HAP-1 (cell line): Measurements from ENCODE around the gene CNTNAP2.

Source experiments
- DNase-seq, 2 experiments: peaks; one replicate each; pipeline ENCODE4 v3.0.0-alpha.2; 2016 to 2020; ENCODE audit warnings: low spot score in 2 of 2
- H3K27me3 ChIP-seq: fragments of 250-450 bp; sonication (Bioruptor Pico); 2 replicates; pipeline ENCODE4 v1.5.1; 2020; ENCODE audit warnings: low read depth, mild to moderate bottlenecking, moderate library complexity
- H3K36me3 ChIP-seq: fragments of 250-450 bp; sonication (Bioruptor Pico); replicated peaks from 2 replicates; pipeline ENCODE4 v1.5.1; 2020; ENCODE audit warnings: mild to moderate bottlenecking
- H3K4me1 ChIP-seq: fragments of 250-450 bp; sonication (Bioruptor Pico); 2 replicates; pipeline ENCODE4 v1.5.1; 2020; ENCODE audit warnings: mild to moderate bottlenecking
- H3K4me3 ChIP-seq: fragments of 250-450 bp; sonication (Bioruptor Pico); 2 replicates; pipeline ENCODE4 v1.5.1; 2020; ENCODE audit warnings: mild to moderate bottlenecking, moderate library complexity
- H3K9me3 ChIP-seq: fragments of 250-450 bp; sonication (Bioruptor Pico); 2 replicates; pipeline ENCODE4 v1.5.1; 2020; ENCODE audit warnings: mild to moderate bottlenecking, moderate library complexity
- in situ Hi-C: fragments of 300-500 bp; cut with MboI; formaldehyde crosslinking; loops from 3 replicates; pipeline ENCODE4 v1.14.3; 2020; ENCODE audit warnings: low sequenced_read_pairs, inconsistent platforms, mixed read lengths

The CNTNAP2 gene

DNA sequence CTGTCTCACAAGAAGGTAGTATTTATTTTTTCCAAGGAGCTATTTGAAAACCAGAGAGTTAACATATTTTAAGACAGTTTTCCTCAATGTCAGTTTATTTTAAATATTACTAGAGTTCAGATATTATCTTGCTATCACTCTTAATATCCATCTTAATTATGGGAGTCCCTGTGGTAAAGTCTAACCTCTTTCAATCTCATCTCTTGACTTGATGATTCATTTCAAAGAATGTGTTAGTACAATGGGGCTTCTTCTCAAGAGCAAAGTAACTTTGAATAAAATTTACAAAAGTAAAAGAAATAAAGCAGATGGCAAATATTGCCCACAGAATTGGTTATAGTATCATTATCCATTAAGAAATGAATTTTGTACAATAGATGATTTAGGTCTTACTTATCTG, 1742.9 kb downstream of the CNTNAP2 start:
- no peaks in the 10 kb centered on the region for H3K9me3 ChIP-seq
- H3K4me1 ChIP-seq: no peaks in the 10 kb centered on the region
- in situ Hi-C loops: no loop called here
- no peaks in the 10 kb centered on the region for H3K27me3 ChIP-seq
- DNase-seq: no peak
- no peak overlapping the region for H3K4me3 ChIP-seq
- no peaks in the 10 kb centered on the region for H3K36me3 ChIP-seq

DNA sequence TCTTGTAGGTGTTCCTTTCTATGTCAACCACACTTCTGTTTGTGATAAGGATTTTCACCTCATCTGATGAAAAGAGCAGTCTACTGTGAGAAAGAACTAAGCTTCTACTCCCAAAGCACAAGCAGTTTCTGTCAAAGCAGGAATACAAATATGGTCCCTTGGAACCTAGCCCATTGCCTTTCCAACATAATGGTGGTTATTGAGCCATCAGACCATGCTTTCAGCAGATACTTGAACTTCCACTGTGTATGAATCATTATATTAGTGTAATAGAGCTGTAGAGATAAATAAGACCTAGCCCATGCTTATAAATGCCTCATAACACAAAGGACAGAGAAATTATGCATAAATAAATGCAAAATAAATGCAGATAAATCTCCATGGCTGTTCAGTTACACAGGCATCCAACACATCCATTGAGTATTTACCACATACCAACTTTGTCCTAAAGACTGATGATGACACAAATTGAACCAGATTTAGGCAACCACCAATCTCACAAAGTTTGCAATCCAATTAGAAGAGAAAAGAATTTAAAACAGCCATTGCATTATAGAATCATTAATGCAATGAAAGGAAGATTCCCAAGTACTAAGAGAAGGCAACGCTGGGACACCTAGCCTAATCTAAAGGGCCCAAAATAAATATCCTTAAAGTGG, 1744.6 kb downstream of the CNTNAP2 start:
- no peak for DNase-seq
- no peaks in the 10 kb centered on the region for H3K36me3 ChIP-seq
- in situ Hi-C loops: no loop called here
- H3K4me1 ChIP-seq: no peaks in the 10 kb centered on the region
- no peak overlapping the region for H3K4me3 ChIP-seq
- no peaks in the 10 kb centered on the region for H3K27me3 ChIP-seq
- H3K9me3 ChIP-seq: no peaks in the 10 kb centered on the region

DNA sequence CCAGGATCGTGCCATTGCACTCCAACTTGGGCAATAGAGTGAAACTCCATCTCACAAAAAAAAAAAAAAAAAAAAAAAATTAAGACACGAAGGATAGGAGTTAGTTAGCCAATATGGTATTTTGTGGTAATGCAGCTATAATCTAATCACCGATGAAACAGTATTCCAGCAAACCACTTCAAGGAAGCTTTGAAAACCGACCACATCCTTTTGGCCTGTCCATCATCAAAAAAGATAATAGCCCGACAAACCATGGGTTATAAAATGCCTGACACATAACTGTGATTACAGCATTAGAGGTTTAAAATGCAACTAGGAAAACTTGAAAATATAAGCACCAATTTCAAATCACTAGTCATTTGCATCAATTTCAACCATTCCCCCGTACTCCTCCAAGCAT, 1745.3 kb downstream of the CNTNAP2 start:
- no peak for DNase-seq
- no peaks in the 10 kb centered on the region for H3K27me3 ChIP-seq
- no peaks in the 10 kb centered on the region for H3K4me1 ChIP-seq
- no peak overlapping the region for H3K4me3 ChIP-seq
- H3K9me3 ChIP-seq: no peaks in the 10 kb centered on the region
- in situ Hi-C loops: no loop called here
- no peaks in the 10 kb centered on the region for H3K36me3 ChIP-seq

DNA sequence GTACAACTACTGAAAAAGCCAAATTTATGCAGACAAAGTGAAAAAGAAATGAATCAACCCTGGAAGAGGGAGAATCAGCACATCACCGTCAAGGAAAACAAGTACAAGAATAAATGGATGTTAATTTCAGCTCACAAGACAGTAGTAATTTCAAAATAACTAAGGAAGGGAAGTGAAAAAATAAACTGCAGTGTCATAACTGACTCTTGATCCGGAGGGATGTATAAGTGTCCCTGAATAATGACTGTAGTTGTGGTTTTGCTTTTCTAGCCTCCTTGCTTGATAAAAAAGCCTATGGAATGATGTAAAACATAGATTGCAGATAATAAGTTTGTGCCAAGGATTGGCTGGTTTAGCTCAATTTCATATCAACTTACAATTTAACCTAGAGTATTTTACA, 1752.9 kb downstream of the CNTNAP2 start:
- no peak overlapping the region for H3K4me3 ChIP-seq
- in situ Hi-C loops: no loop called here
- no peaks in the 10 kb centered on the region for H3K9me3 ChIP-seq
- no peaks in the 10 kb centered on the region for H3K4me1 ChIP-seq
- no peaks in the 10 kb centered on the region for H3K27me3 ChIP-seq
- DNase-seq: no peak
- no peaks in the 10 kb centered on the region for H3K36me3 ChIP-seq

DNA sequence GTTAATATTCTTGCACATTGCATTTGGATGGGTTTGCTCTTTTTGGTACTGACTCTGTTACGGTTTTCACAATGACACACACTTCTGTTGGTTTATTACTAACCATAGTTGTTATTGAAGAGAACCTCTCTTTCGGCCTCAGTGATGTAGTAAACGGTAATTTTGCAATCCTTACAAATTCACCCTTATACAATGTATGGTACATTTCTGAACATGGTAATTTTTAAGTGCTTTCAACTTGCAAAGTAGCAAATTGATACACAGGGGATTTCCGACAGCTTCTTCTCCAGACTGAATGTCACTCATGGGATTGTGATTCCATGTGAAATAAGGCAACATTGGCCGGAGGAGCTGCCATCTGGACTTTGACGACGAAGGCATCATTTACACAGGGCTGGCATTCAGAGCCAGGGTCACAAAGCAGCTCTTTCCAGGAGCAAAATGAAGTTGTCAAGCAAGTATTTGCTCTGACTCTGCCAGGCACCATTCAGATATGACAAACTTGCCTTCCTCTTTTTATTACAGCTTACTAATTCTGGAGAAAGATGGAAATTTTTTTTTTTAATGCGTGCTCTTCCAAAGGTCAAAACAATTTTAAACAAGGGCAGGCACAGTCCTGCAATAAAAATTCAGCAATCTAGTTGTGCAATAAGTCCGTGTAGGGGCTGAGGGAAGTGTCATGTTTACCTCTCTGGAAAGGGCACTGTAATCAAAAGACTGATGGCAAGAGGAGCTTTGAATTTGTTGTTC, 1762.5 kb downstream of the CNTNAP2 start:
- Histone ChIP-seq H3K4me3 (no peak overlapping the region), H3K9me3 (no peaks in the 10 kb centered on the region), H3K27me3 (no peaks in the 10 kb centered on the region), H3K4me1 (no peaks in the 10 kb centered on the region), H3K36me3 (no peaks in the 10 kb centered on the region)
- no peak for DNase-seq
- in situ Hi-C loops: no loop called here

DNA sequence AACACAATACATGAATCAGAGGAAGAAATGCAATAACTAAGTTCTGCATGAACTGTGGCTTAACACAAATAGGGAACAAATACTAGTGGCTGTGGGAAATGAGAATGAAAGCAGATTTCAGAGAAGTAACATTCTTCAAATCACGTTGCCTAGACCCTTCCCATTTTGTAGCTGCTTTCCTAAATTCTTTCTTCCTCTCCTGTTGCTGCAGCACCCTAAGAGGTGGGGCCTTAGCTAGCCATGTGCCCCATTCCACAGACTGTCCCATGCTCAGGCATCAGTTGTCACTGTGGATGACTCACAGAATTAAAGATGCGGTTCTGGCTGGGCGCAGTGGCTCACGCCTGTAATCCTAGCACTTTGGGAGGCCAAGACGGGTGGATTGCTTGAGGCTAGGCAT, 1769.3 kb downstream of the CNTNAP2 start:
- Histone ChIP-seq H3K36me3 (no peaks in the 10 kb centered on the region), H3K9me3 (no peaks in the 10 kb centered on the region), H3K4me1 (no peaks in the 10 kb centered on the region), H3K4me3 (no peak overlapping the region), H3K27me3 (no peaks in the 10 kb centered on the region)
- in situ Hi-C loops: no loop called here
- no peak for DNase-seq

DNA sequence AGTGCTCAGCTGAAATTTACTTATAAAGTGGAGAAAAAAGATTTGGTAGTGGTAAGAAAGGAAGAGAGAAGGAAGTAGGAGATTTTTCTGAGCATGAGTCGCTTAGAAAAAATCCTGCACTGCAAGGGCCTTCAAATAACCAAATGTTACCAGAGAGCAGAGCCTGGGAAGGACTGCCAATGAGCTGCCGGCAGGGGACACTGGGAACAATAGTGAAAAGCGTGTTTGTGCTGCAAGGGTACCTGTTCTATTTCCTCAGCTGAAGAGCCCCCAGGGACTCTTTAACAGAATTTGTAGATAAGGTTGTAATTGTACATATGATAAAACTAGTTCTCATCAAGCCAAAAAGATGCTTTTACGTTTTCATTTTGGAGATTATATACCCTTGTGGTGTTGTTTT, 1777.7 kb downstream of the CNTNAP2 start:
- Histone ChIP-seq H3K9me3 (no peaks in the 10 kb centered on the region), H3K36me3 (no peaks in the 10 kb centered on the region), H3K27me3 (no peaks in the 10 kb centered on the region), H3K4me3 (no peak overlapping the region), H3K4me1 (no peaks in the 10 kb centered on the region)
- in situ Hi-C loops: no loop called here
- DNase-seq: no peak

DNA sequence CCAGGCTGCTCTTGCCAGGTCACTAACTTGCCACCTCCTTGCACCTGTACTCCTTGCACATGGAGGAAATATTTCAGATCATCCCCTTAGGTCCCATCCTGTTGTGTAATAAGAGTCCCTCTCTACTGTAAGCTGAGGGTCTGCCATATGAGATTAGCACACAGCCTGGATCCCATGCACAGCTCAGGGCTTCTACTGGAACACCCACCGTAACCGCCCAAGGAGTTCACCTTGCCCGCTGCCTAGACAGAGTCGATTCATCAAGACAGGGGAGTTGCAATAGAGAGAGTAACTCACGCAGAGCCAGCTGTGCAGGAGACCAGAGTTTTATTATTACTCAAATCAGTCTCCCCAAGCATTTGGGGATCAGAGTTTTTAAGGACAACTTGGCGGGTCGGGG, 1779.5 kb downstream of the CNTNAP2 start:
- H3K4me1 ChIP-seq: no peaks in the 10 kb centered on the region
- no peak for DNase-seq
- H3K9me3 ChIP-seq: no peaks in the 10 kb centered on the region
- H3K4me3 ChIP-seq: no peak overlapping the region
- no peaks in the 10 kb centered on the region for H3K27me3 ChIP-seq
- in situ Hi-C loops: no loop called here
- no peaks in the 10 kb centered on the region for H3K36me3 ChIP-seq

DNA sequence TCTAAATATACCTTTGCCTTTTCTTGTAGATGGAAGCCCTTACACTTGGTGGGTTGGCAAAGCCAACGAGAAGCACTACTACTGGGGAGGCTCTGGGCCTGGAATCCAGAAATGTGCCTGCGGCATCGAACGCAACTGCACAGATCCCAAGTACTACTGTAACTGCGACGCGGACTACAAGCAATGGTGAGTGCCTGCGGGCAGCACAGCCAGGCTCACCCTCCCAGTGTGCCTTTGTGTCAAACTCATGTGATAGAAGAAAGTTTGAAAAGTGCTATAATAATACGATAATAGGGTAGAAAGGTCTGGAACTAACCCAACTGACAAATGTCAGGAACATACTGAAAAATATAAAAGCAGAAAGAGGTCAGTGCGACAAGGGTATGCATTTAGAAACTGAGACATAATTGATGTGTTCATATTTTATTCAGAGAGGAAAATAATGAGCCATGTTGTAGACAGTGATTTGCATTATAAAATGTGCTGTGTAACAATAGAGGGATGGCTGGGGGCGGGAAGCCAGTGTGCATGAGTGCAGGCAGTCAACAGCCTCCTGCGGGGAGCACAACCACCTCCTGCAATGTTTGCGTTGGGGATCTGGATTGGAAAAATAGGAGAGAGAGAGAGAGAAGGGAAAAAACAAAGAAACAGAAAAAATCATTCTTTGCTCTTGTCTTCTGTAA, 1787.1 kb downstream of the CNTNAP2 start:
- in situ Hi-C loops: no loop called here
- H3K36me3 ChIP-seq: no peaks in the 10 kb centered on the region
- no peak overlapping the region for H3K4me3 ChIP-seq
- H3K27me3 ChIP-seq: 0 out of 2 replicates have a peak, but pooled peaks cover 2% of the 10 kb centered on the region
- peak; percentile 79 for DNase-seq
- peaks cover 24% of the 10 kb centered on the region for H3K4me1 ChIP-seq
- H3K9me3 ChIP-seq: no peaks in the 10 kb centered on the region

DNA sequence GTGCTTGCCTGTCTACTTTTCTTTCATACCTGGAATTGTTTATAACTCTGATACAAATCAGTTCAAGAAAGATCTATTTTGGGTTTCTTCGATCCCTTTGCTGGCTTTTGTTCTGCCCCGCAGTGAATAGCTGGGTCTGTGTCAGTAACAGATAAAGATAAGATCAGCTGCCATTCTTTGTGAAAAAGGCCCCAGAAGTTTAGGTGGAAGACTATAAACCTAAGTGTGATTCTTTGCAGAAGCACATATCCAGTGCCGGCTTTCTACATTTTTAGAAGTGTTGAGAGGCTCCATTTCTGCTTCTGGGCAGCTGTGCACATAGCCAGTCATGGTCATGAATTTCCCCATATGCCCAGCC, 1787.6 kb downstream of the CNTNAP2 start:
- Histone ChIP-seq H3K36me3 (no peaks in the 10 kb centered on the region), H3K4me1 (peaks cover 28% of the 10 kb centered on the region), H3K27me3 (0 out of 2 replicates have a peak, but pooled peaks cover 2% of the 10 kb centered on the region), H3K9me3 (no peaks in the 10 kb centered on the region), H3K4me3 (no peak overlapping the region)
- DNase-seq: peak; percentile 60 to 76
- in situ Hi-C loops: no loop called here

DNA sequence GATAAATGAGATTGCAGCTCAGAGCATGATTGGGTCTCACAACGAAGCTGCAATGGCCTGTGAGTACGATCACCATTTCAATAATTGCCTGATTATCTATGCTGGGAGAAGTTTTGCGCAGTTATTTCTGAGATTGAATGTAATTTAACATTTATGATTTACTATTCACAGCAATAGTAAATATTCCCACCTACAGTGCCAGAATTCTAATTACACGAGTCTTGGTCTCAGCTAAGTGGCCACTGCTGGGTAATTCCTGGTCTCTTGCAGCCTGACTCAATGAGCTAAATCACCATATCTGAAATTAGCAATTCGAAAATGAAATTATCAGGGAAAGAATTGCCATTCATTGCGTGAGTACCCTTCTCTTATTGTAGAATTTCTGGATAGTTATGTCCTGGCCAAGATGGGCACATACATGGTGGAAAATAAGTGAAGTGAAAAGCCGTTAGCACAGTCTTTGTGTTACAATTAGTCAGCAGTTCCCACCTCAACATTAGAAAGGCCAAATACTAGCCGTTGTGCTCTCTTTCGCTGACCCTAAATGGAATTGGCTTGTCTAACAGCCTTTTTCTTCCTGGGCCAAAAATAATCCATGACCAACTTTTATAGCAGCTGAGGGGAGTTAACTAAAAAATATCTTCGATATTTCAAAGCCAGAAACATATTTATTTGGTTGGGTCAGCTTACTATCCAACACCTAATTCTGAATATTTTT, 1793.0 kb downstream of the CNTNAP2 start:
- in situ Hi-C loops: no loop called here

DNA sequence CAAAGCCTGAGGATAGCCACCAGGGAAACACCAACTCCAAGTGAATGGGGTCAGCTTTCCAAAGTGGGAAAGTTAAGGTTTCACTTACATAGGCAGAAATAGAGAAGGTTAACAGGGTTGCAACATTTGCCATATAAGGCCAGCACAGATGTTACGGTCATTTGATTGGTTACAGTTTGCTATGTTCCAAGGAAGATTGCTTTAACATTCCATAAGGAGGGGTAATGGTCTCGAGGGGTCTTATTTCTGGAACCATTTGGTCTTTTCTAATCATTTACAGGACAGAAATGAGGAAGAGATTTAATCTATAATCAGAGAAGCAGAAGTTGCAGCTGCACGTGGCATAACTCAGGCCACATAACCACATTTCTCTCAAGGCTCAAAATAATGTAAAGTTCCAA, 1794.6 kb downstream of the CNTNAP2 start:
- in situ Hi-C loops: no loop called here
- no peaks in the 10 kb centered on the region for H3K9me3 ChIP-seq
- H3K4me3 ChIP-seq: no peak overlapping the region
- peaks cover 12% of the 10 kb centered on the region for H3K4me1 ChIP-seq
- no peak for DNase-seq
- 0 out of 2 replicates have a peak, but pooled peaks cover 2% of the 10 kb centered on the region for H3K27me3 ChIP-seq
- H3K36me3 ChIP-seq: no peaks in the 10 kb centered on the region

More for the DNA sequence above, 1793.0 kb downstream of the CNTNAP2 start:
- Histone ChIP-seq H3K9me3 (no peaks in the 10 kb centered on the region), H3K4me3 (no peak overlapping the region), H3K27me3 (0 out of 2 replicates have a peak, but pooled peaks cover 2% of the 10 kb centered on the region), H3K4me1 (peaks cover 16% of the 10 kb centered on the region), H3K36me3 (no peaks in the 10 kb centered on the region)
- no peak for DNase-seq

DNA sequence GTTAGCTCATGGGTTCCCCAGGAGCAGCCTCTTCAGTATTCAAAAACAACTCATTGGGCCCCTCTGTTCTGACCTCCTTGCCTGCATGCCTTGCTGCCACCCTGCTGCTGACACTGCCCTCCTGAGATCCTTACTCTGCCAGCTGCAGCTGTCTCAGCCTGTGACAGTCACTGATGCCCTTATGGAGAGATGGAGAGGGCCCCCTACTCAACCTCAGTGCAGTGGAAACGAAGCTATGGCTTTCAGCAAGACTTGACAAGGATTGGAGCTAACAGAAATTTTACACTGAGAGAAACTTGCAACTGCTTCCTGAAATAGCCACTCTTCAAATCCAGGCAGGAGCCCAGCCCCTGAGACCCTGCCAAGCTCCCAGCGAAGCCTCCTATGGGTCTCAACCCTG, 1795.7 kb downstream of the CNTNAP2 start:
- in situ Hi-C loops: no loop called here
- Histone ChIP-seq H3K4me1 (peaks cover 12% of the 10 kb centered on the region), H3K36me3 (no peaks in the 10 kb centered on the region), H3K9me3 (no peaks in the 10 kb centered on the region), H3K27me3 (0 out of 2 replicates have a peak, but pooled peaks cover 2% of the 10 kb centered on the region), H3K4me3 (no peak overlapping the region)
- no peak for DNase-seq
